Measurements from ENCODE around the gene INTS13. TPM values are rescaled to one million over a fixed set of nuclear protein-coding genes. Genes with fewer than 3 reads are reported as not detected.

The INTS13 gene
- total RNA-seq, 1 experiment from 2014 or later: 54.0 TPM

- TF ChIP-seq, protein P1, sequence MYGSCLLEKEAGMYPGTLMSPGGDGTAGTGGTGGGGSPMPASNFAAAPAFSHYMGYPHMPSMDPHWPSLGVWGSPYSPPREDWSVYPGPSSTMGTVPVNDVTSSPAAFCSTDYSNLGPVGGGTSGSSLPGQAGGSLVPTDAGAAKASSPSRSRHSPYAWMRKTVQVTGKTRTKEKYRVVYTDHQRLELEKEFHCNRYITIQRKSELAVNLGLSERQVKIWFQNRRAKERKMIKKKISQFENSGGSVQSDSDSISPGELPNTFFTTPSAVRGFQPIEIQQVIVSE (CRISPR knock-in tag; IDR thresholded peaks at IDR 0.05; ENCODE audit: borderline replicate concordance): no peak
- TF ChIP-seq, protein P2, sequence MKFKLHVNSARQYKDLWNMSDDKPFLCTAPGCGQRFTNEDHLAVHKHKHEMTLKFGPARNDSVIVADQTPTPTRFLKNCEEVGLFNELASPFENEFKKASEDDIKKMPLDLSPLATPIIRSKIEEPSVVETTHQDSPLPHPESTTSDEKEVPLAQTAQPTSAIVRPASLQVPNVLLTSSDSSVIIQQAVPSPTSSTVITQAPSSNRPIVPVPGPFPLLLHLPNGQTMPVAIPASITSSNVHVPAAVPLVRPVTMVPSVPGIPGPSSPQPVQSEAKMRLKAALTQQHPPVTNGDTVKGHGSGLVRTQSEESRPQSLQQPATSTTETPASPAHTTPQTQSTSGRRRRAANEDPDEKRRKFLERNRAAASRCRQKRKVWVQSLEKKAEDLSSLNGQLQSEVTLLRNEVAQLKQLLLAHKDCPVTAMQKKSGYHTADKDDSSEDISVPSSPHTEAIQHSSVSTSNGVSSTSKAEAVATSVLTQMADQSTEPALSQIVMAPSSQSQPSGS (CRISPR knock-in tag; IDR thresholded peaks at IDR 0.05; ENCODE audit: borderline replicate concordance, low read depth): no peak
- no peak for TF ChIP-seq ZBTB43 (CRISPR knock-in tag; IDR thresholded peaks at IDR 0.05)
- no peak for TF ChIP-seq ZNF416 (CRISPR knock-in tag; IDR thresholded peaks at IDR 0.05)
- TF ChIP-seq ETV6 (CRISPR knock-in tag; IDR thresholded peaks at IDR 0.05): no peak
- TF ChIP-seq HMGA2 (CRISPR knock-in tag; IDR thresholded peaks at IDR 0.05): no peak
- no peak for TF ChIP-seq GTF2I (CRISPR knock-in tag; conservative IDR thresholded peaks at IDR 0.05)
- TF ChIP-seq TEAD4 (CRISPR knock-in tag; IDR thresholded peaks at IDR 0.05): no peak
These were observed 67.0 kb downstream of the INTS13 start (continued) for GRCh38 chr12:26870491-26871419.

GRCh38 chr12:26869908-26870459, 67.8 kb downstream of the INTS13 start:
- Mint-ChIP-seq H3K27me3 (ENCODE audit: low read depth) (no peaks in the 10 kb centered on the region), H3K9me3 (no peaks in the 10 kb centered on the region), H3K27ac (peak overlapping the region; percentile 3; the same call in 1 of the 2 replicates), H3K4me3 (no peak overlapping the region), H3K4me1 (no peaks in the 10 kb centered on the region), H3K36me3 (no peaks in the 10 kb centered on the region)
- ATAC-seq (peak; percentile 85), DNase-seq (ENCODE audit: low spot score) (no peak)
- ChIA-PET POLR2A (interaction anchor here (1.2 kb wide), 1 partner anchor 36 kb away, joined by 3 read pairs; no protein-coding TSS in a partner anchor), CTCF (interaction anchor here (1.4 to 3.1 kb wide), 3 partner anchors 15 to 168 kb away, joined by 3 to 21 read pairs (median 3); no protein-coding TSS in a partner anchor)
- TF ChIP-seq GTF2I (CRISPR knock-in tag; conservative IDR thresholded peaks at IDR 0.05) (no peak), TEAD4 (CRISPR knock-in tag; IDR thresholded peaks at IDR 0.05) (no peak), CTCF (IDR thresholded peaks at IDR 0.05) (no peak), TEAD1 (CRISPR knock-in tag; IDR thresholded peaks at IDR 0.05) (no peak), ARID4B (CRISPR knock-in tag; IDR thresholded peaks at IDR 0.05; ENCODE audit: borderline replicate concordance) (no peak), ZBTB43 (CRISPR knock-in tag; IDR thresholded peaks at IDR 0.05) (no peak), NFATC4 (CRISPR knock-in tag; IDR thresholded peaks at IDR 0.05) (no peak), ZNF121 (CRISPR knock-in tag; IDR thresholded peaks at IDR 0.05) (no peak), SOX15 (CRISPR knock-in tag; IDR thresholded peaks at IDR 0.05) (no peak), FOXP1 (CRISPR knock-in tag; IDR thresholded peaks at IDR 0.05; ENCODE audit: borderline replicate concordance) (no peak), OVOL2 (CRISPR knock-in tag; IDR thresholded peaks at IDR 0.05; ENCODE audit: borderline replicate concordance) (no peak)
- TF ChIP-seq, protein P3, sequence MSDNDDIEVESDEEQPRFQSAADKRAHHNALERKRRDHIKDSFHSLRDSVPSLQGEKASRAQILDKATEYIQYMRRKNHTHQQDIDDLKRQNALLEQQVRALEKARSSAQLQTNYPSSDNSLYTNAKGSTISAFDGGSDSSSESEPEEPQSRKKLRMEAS (CRISPR knock-in tag; IDR thresholded peaks at IDR 0.05): no peak
- TF ChIP-seq, protein P4, sequence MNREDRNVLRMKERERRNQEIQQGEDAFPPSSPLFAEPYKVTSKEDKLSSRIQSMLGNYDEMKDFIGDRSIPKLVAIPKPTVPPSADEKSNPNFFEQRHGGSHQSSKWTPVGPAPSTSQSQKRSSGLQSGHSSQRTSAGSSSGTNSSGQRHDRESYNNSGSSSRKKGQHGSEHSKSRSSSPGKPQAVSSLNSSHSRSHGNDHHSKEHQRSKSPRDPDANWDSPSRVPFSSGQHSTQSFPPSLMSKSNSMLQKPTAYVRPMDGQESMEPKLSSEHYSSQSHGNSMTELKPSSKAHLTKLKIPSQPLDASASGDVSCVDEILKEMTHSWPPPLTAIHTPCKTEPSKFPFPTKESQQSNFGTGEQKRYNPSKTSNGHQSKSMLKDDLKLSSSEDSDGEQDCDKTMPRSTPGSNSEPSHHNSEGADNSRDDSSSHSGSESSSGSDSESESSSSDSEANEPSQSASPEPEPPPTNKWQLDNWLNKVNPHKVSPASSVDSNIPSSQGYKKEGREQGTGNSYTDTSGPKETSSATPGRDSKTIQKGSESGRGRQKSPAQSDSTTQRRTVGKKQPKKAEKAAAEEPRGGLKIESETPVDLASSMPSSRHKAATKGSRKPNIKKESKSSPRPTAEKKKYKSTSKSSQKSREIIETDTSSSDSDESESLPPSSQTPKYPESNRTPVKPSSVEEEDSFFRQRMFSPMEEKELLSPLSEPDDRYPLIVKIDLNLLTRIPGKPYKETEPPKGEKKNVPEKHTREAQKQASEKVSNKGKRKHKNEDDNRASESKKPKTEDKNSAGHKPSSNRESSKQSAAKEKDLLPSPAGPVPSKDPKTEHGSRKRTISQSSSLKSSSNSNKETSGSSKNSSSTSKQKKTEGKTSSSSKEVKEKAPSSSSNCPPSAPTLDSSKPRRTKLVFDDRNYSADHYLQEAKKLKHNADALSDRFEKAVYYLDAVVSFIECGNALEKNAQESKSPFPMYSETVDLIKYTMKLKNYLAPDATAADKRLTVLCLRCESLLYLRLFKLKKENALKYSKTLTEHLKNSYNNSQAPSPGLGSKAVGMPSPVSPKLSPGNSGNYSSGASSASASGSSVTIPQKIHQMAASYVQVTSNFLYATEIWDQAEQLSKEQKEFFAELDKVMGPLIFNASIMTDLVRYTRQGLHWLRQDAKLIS (CRISPR knock-in tag; IDR thresholded peaks at IDR 0.05; ENCODE audit: borderline replicate concordance): no peak

All from WTC11 (cell line).